ES-I3 (cell line): ENCODE data around the gene KCNT2.

Source experiments
- H3K36me3 ChIP-seq: 2 replicates; pipeline ENCODE4 v1.6.1; 2013; ENCODE audit warnings: mild to moderate bottlenecking, low read length, control low read depth, moderate library complexity; ENCODE audit not compliant: insufficient read depth
- H3K4me1 ChIP-seq: 2 replicates; pipeline ENCODE4 v1.6.1; 2013; ENCODE audit warnings: mild to moderate bottlenecking, control low read depth, low read length; ENCODE audit not compliant: insufficient read depth
- H3K9ac ChIP-seq: 2 replicates; pipeline ENCODE4 v1.6.1; 2013; ENCODE audit warnings: low read depth, mild to moderate bottlenecking, low read length, moderate library complexity
- H3K9me3 ChIP-seq: 2 replicates; pipeline ENCODE4 v1.6.1; 2013; ENCODE audit warnings: mild to moderate bottlenecking, low read length, moderate library complexity; ENCODE audit not compliant: control insufficient read depth, insufficient read depth

KCNT2 gene

DNA sequence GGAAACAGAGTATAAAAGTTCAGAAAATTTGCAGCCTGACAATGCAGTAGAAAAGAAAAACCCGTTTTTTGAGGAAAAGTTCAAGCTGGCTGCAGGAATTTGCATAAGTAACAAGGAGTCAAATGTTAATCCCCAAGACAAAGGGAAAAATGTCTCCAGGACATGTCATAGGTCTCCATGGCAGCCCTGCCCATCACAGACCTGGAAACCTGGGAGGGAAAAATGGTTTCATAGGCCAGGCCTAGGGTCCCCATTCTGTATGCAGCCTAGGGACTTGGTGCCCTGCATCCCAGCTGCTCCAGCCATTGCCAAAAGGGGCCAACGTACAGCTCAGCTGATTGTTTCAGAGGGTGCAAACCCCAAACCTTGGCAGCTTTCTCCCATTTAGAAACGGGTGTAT, 3.6 kb upstream of the KCNT2 start:
- peaks cover 9% of the 10 kb centered on the region for H3K4me1 ChIP-seq
- H3K36me3 ChIP-seq = no peaks in the 10 kb centered on the region

DNA sequence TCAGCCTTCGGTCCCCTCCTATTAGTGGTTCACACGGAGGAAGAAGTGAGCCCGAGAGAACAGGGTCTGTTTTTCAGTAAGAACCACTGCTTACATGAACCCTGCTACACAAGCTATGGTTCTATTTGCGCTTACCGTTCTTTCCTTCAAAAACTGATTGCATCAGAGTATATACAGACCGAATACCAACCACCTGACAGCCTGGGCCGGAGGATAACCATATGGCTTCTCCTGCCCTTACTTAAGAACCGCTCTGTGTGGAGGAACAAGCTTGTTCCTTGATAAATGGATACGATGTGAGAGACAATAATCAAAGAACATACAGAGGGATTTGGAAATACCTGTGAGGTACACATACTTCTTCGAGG, 1.1 kb upstream of the KCNT2 start:
- peak overlapping the region; percentile 96 for H3K9ac ChIP-seq
- no peaks in the 10 kb centered on the region for H3K9me3 ChIP-seq
- H3K36me3 ChIP-seq = no peaks in the 10 kb centered on the region
- peaks cover 14% of the 10 kb centered on the region for H3K4me1 ChIP-seq

More for the DNA sequence above, 3.6 kb upstream of the KCNT2 start:
- Histone ChIP-seq H3K9me3 (no peaks in the 10 kb centered on the region), H3K9ac (no peak overlapping the region)

DNA sequence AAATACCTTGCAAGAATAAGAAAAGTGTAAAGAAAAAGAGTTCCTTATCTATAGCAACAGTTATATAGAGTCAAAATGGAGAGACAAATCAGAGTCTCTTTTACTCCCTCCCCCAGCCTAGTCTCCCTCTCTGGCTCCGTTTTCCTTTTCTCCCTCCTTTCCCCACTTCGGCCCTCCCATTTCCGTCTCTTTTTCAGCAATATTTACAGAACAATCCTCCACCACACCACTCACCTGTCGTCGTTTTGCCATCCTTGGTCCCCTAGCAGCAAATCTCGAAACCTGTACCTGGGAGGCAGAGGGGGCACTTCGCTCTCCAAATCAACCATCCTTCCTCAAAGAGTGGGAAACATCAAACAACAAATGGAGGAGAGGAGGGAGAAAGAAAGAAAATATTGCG, 259 bp downstream of the KCNT2 start:
- Histone ChIP-seq H3K9me3 (no peaks in the 10 kb centered on the region), H3K4me1 (peaks cover 14% of the 10 kb centered on the region), H3K9ac (peak overlapping the region; percentile 96), H3K36me3 (no peaks in the 10 kb centered on the region)

DNA sequence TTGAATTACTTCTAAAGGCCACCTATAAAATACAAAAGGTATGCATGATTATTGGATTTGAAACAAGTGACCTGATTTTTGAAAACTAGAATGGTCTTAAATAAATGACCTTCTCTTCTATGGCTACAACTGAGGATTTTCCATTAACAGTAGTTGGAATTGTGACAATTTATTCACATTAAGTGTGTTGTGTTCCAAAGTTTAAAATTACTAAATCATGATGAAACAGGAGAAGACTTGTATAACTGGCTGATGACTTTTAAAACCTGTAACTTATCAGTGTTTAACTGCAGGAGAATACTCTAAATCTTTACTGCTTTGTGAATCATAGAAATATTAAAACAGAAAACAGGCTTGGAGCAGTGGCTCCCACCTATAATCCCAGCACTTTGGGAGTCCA, 4.6 kb downstream of the KCNT2 start:
- Histone ChIP-seq H3K36me3 (no peaks in the 10 kb centered on the region), H3K4me1 (0 out of 2 replicates have a peak, but pooled peaks cover 4% of the 10 kb centered on the region), H3K9me3 (no peaks in the 10 kb centered on the region), H3K9ac (no peak overlapping the region)

- Histone ChIP-seq H3K9me3 (peaks cover 2% of the 10 kb centered on the region; the same call in 1 of the 2 replicates), H3K4me1 (no peaks in the 10 kb centered on the region), H3K36me3 (no peaks in the 10 kb centered on the region), H3K9ac (no peak overlapping the region)
Observed at GRCh38 chr1:196598942-196599748, 9.1 kb downstream of the KCNT2 start.

DNA sequence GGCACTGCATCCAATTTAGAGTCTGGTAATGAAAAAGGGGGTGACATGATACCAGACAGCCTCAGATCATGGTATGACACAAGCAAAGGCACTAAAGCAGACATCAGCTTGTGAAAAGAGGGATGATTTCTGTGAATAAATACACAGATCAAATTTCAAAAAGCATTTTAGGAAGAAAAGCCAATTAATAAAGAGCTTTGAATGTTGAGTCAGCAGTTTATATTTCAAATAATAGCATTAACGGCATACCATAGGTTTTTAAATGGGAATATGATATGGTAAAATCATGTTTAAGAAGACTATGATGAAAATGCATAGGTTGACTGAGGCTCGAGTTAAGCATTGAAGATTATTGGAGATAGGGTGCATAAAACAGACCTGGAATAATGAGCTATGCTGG, 13.5 kb downstream of the KCNT2 start:
- Histone ChIP-seq H3K36me3 (no peaks in the 10 kb centered on the region), H3K9ac (no peak overlapping the region), H3K9me3 (peaks cover 2% of the 10 kb centered on the region; the same call in 1 of the 2 replicates), H3K4me1 (no peaks in the 10 kb centered on the region)

- no peak overlapping the region for H3K9ac ChIP-seq
- no peaks in the 10 kb centered on the region for H3K4me1 ChIP-seq
- H3K36me3 ChIP-seq = no peaks in the 10 kb centered on the region
- H3K9me3 ChIP-seq = peaks cover 2% of the 10 kb centered on the region; the same call in 1 of the 2 replicates
Observed at GRCh38 chr1:196593955-196594354, 14.3 kb downstream of the KCNT2 start.

- Histone ChIP-seq H3K4me1 (no peaks in the 10 kb centered on the region), H3K9ac (no peak overlapping the region), H3K9me3 (no peaks in the 10 kb centered on the region), H3K36me3 (no peaks in the 10 kb centered on the region)
Observed at GRCh38 chr1:196590959-196591358, 17.3 kb downstream of the KCNT2 start.

DNA sequence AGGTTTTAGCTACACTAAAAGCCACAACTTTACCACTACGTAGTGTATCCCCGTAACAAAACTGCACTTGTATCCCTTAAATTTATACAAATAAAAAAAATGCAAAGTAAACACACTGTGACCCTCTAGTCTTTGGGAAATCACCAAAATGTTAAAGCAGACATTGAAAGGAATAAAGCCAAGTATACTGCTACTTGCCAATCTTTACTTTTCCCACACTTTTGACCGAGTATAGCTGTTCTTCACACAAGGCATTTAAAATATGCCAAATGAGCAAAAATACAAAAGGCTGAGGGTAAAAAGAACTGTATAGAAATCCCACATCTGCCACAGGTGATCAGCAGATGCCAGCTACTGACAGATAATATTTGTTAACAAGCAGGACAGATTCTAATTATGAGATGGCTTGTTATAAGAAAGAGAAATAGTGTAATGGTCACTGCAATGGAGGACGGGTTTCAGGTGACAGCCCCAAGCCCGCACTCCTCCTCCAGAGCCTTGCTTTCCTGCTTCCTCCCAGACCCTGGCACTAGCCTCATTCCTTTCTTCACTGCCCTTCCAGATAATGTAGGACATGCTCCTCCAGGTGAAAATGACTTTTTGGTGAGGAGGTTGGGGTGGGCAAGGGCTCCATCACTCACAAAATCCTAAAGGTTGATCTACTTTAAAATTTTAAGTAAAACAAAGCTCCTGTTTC, 18.1 kb downstream of the KCNT2 start:
- no peak overlapping the region for H3K9ac ChIP-seq
- no peaks in the 10 kb centered on the region for H3K9me3 ChIP-seq
- no peaks in the 10 kb centered on the region for H3K36me3 ChIP-seq
- H3K4me1 ChIP-seq = no peaks in the 10 kb centered on the region

- Histone ChIP-seq H3K9ac (no peak overlapping the region), H3K9me3 (no peaks in the 10 kb centered on the region), H3K36me3 (no peaks in the 10 kb centered on the region; the same call in 1 of the 2 replicates), H3K4me1 (no peaks in the 10 kb centered on the region)
Observed at GRCh38 chr1:196584696-196585095, 23.5 kb downstream of the KCNT2 start.

DNA sequence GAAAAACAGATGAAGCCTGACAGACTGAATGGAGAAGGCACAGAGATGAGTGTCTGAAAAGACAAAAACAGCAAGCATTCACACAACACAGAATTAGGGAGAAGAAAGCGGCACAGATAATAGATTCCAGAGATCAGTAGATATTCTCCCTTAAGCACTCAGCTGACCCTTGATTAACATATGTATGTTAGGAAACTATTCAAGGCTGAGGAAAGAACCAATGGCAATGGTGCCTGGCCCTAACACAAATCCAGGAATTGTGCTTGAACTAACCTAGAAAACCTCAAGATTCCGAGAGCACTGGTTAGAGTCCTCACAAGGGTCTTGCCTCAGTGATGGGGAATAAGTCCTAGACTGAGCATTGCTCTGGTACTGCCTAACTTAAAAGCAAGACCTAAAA, 30.9 kb downstream of the KCNT2 start:
- Histone ChIP-seq H3K36me3 (no peaks in the 10 kb centered on the region; the same call in 1 of the 2 replicates), H3K4me1 (peaks cover 14% of the 10 kb centered on the region), H3K9me3 (no peaks in the 10 kb centered on the region), H3K9ac (no peak overlapping the region)

GRCh38 chr1:196573226-196573625, 35.0 kb downstream of the KCNT2 start:
- H3K36me3 ChIP-seq = no peaks in the 10 kb centered on the region
- no peak overlapping the region for H3K9ac ChIP-seq
- peaks cover 18% of the 10 kb centered on the region for H3K4me1 ChIP-seq
- no peaks in the 10 kb centered on the region for H3K9me3 ChIP-seq

- Histone ChIP-seq H3K4me1 (0 out of 2 replicates have a peak, but pooled peaks cover 5% of the 10 kb centered on the region), H3K36me3 (no peaks in the 10 kb centered on the region), H3K9ac (no peak overlapping the region), H3K9me3 (peaks cover 7% of the 10 kb centered on the region)
Observed at GRCh38 chr1:196567238-196567637, 41.0 kb downstream of the KCNT2 start.

DNA sequence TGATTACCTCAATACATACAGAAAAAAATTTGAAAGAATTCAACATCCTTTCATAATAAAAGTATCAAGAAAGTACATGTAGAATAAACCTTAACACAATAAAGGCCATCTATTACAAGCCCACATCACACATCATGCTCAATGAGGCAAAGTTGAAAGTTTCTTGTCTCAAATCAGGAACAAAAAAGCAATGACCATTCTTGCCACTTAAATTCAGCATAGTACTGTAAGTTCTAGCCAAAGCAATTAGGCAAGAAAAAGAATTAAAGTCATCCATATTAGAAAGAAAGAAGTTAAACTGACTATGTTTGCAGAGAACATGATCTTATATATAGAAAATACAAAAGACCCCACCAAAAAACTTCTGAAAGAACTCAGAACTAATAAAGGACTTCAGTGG, 44.5 kb downstream of the KCNT2 start:
- H3K9ac ChIP-seq = no peak overlapping the region
- H3K9me3 ChIP-seq = peaks cover 7% of the 10 kb centered on the region
- no peaks in the 10 kb centered on the region for H3K36me3 ChIP-seq
- peaks cover 10% of the 10 kb centered on the region; the same call in 1 of the 2 replicates for H3K4me1 ChIP-seq

DNA sequence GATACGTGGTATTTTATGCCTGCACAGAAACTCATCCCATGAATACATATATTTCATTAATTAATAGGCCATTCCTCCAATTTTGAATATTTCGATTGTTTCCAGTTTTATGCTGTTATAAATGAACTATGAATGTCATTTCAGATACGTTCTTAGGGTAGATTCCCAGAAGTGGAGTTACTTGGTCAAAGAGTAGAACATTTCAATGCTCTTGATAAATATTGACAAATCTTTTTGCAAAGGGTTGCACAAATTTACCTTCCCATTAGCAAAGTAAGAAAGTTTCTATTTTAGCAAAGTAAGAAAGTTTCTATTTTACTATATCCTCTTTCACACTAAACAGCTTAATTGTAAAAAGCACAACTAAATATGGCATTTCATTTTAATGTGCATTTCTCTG, 48.9 kb downstream of the KCNT2 start:
- H3K36me3 ChIP-seq = no peaks in the 10 kb centered on the region
- peaks cover 17% of the 10 kb centered on the region; the same call in 1 of the 2 replicates for H3K4me1 ChIP-seq
- no peak overlapping the region for H3K9ac ChIP-seq
- H3K9me3 ChIP-seq = peaks cover 2% of the 10 kb centered on the region; the same call in 1 of the 2 replicates
